B cell (primary cell): ENCODE data around the gene DCUN1D5. TPM values are rescaled to one million over a fixed set of nuclear protein-coding genes. Genes with fewer than 3 reads are reported as not detected.

Experiments used
- ATAC-seq: fragments of 200-7000 bp; cut with Tn5 transposase; one replicate; pipeline ENCODE4 v1.10.0; 2021; ENCODE audit warnings: low read depth, mild to moderate bottlenecking, moderate number of reproducible peaks, moderate library complexity
- CTCF ChIA-PET: fragments of 350-600 bp; sonication (Branson Sonifier 250); formaldehyde crosslinking; loops from one replicate; lab custom pipeline; 2021; ENCODE audit warnings: antibody characterized with exemption, inconsistent platforms; lab: Charles Lee
- POLR2A ChIA-PET: fragments of 350-600 bp; sonication (Branson Sonifier 250); formaldehyde crosslinking; loops from one replicate; lab custom pipeline; 2021; ENCODE audit warnings: antibody characterized with exemption; lab: Charles Lee
- DNase-seq: peaks from one replicate; pipeline ENCODE4 v3.0.0; 2013
- H2AFZ ChIP-seq: 2 replicates; pipeline ENCODE4 v1.6.1; 2012; ENCODE audit warnings: mild to moderate bottlenecking, low read depth, low read length; ENCODE audit not compliant: insufficient read depth, poor library complexity, severe bottlenecking
- H3K27ac ChIP-seq, 2 donors: 1 replicate in 1 of 2; 2 replicates in 1 of 2; pipeline ENCODE4 v1.5.1; 2012 to 2013; ENCODE audit warnings: low read length in 2 of 2, mild to moderate bottlenecking in 2 of 2, moderate library complexity in 1 of 2
- H3K27me3 ChIP-seq, 4 experiments: fragments of 200-600 bp in 1 of 4; sonication (generic) in 1 of 4; replicated peaks in 1 of 4; 1 replicate in 2 of 4; 2 replicates in 2 of 4; pipeline versions ENCODE4 v1.6.1 to v1.7.0; 2013 to 2016; ENCODE audit warnings: low read length in 3 of 4, mild to moderate bottlenecking in 2 of 4, mixed read lengths in 1 of 4, moderate library complexity in 1 of 4; ENCODE audit not compliant: insufficient read depth in 4 of 4, control insufficient read depth in 3 of 4; ENCODE audit errors: control extremely low read depth in 1 of 4
- H3K36me3 ChIP-seq, 2 experiments: replicated peaks in 1 of 2; 1 replicate in 1 of 2; 2 replicates in 1 of 2; pipeline versions ENCODE4 v1.6.1 to v1.7.1; 2013; ENCODE audit warnings: low read length in 1 of 2; ENCODE audit not compliant: insufficient read depth in 2 of 2, control insufficient read depth in 1 of 2; ENCODE audit errors: control extremely low read depth in 1 of 2, extremely low read depth in 1 of 2
- H3K4me1 ChIP-seq, 2 donors: fragments of 200-600 bp in 1 of 2; sonication (generic) in 1 of 2; 1 replicate in 1 of 2; 2 replicates in 1 of 2; pipeline versions ENCODE4 v1.5.1 to v1.6.1; 2013 to 2017; ENCODE audit warnings: low read length in 2 of 2; ENCODE audit not compliant: control insufficient read depth in 2 of 2, insufficient read depth in 2 of 2
- H3K4me2 ChIP-seq: replicated peaks from 2 replicates; pipeline ENCODE3; 2012; ENCODE audit warnings: mild to moderate bottlenecking, low read depth, low read length; ENCODE audit not compliant: poor library complexity, severe bottlenecking
- H3K4me3 ChIP-seq, 5 experiments: fragments of 200-600 bp in 1 of 5; sonication (generic) in 1 of 5; 1 replicate in 3 of 5; 2 replicates in 2 of 5; pipeline versions ENCODE4 v1.5.1 to v1.7.0; 2011 to 2016; ENCODE audit warnings: low read length in 4 of 5, mild to moderate bottlenecking in 4 of 5, low read depth in 2 of 5, control low read depth in 1 of 5, moderate library complexity in 1 of 5; ENCODE audit not compliant: insufficient read depth in 1 of 5; ENCODE audit errors: control extremely low read depth in 1 of 5, extremely low read depth in 1 of 5
- H3K79me2 ChIP-seq: fragments of 200-600 bp; sonication (generic); one replicate; pipeline ENCODE4 v1.6.0; 2016; ENCODE audit warnings: low read length; ENCODE audit not compliant: control insufficient read depth, insufficient read depth
- H3K9ac ChIP-seq: fragments of 200-600 bp; sonication (generic); 2 replicates; pipeline ENCODE4 v1.6.1; 2017; ENCODE audit warnings: mild to moderate bottlenecking, low read length, moderate library complexity
- H3K9me3 ChIP-seq, 3 donors: one replicate each; pipeline versions ENCODE4 v1.6.1 to v1.7.1; 2013; ENCODE audit warnings: low read length in 2 of 3; ENCODE audit not compliant: control insufficient read depth in 2 of 3, insufficient read depth in 1 of 3; ENCODE audit errors: control extremely low read depth in 1 of 3
- H4K20me1 ChIP-seq: 2 replicates; pipeline ENCODE4 v1.6.0; 2012; ENCODE audit warnings: mild to moderate bottlenecking, low read length; ENCODE audit not compliant: insufficient read depth, control insufficient read depth, poor library complexity, severe bottlenecking
- H3K27ac Mint-ChIP-seq: one replicate; pipeline ENCODE4 v1.8.0; 2021; ENCODE audit warnings: mixed read lengths
- H3K27me3 Mint-ChIP-seq: one replicate; pipeline ENCODE4 v1.8.0; 2021; ENCODE audit warnings: mixed read lengths
- H3K4me1 Mint-ChIP-seq: one replicate; pipeline ENCODE4 v1.8.0; 2021; ENCODE audit warnings: mixed read lengths
- H3K4me3 Mint-ChIP-seq: one replicate; pipeline ENCODE4 v1.8.0; 2021; ENCODE audit warnings: mixed read lengths
- H3K9me3 Mint-ChIP-seq: one replicate; pipeline ENCODE4 v1.8.0; 2022; ENCODE audit warnings: mixed read lengths; ENCODE audit not compliant: insufficient read depth
- EZH2 ChIP-seq: IDR thresholded peaks from 2 replicates; pipeline ENCODE4 v1.6.1; 2012; ENCODE audit warnings: borderline replicate concordance, low read depth, mild to moderate bottlenecking, moderate library complexity, low read length; ENCODE audit not compliant: insufficient read depth, poor library complexity, severe bottlenecking
- WGBS: methylation state at CpG from one replicate; pipeline ENCODE4 v1.1.5; 2013; ENCODE audit warnings: missing lambda C conversion rate; ENCODE audit not compliant: insufficient coverage; 5-methylcytosine and 5-hydroxymethylcytosine counted together
- intact Hi-C: fragments of 100-400 bp; cut with micrococcal nuclease; formaldehyde crosslinking; loops from one replicate; pipeline ENCODE4 v1.10.0; 2022
- polyA plus RNA-seq: library from polyadenylated mRNA; depleted of rRNA; stranded (reverse); fragments of >200 nt; gene quantifications from 2 replicates; pipeline ENCODE4 v1.2.3, GENCODE V29; 2012
- total RNA-seq, 2 donors: library from RNA; stranded (reverse); fragments of 120-200 nt in 1 of 2; gene quantifications; 1 replicate in 1 of 2; 2 replicates in 1 of 2; pipeline versions ENCODE4 v1.2.3 to v1.2.4, GENCODE V29; 2013 to 2022
- TF ChIP-seq, protein P1 (sequence below): fragments of 200-600 bp; IDR thresholded peaks from one replicate; pipeline ENCODE4 v1.8.0; 2022; ENCODE audit warnings: antibody characterized with exemption, mild to moderate bottlenecking

Gene DCUN1D5
- total and polyA plus RNA-seq, 2 donors (not counting 1 experiment from before 2014, with no cell fraction given), result 11.9 to 14.2 TPM

DNA sequence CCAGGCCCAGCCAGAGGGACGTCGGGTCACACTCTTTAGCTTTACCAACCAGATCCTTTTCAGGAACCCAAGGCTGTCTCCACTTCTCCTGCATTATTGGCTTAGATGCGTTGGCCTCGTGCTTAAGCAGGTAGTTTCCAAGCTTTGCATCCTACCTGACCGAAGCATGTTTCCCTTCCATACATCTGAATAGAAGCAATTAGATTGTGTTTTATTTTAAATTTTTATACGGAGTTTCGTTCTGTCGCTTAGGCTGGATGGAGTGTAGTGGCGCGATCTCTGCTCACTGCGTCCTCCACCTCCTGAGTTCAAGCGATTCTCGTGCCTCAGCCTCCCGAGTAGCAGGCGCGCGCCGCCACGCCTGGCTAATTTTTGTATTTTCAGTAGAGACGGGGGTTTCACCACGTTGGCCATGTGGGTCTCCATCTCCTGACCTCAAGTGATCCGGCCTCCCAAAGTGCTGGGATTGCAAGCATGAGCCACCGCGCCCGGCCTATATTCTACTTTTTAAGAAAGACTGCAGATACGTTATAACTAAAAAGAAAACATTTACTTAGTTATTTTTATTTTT lies 17.9 kb upstream of the DCUN1D5 start:
- Histone ChIP-seq H3K9ac (peak overlapping the region; percentile 77), H3K79me2 (no peaks in the 10 kb centered on the region), H3K27me3 (peaks cover 0 to 2% (median under 1%) of the 10 kb centered on the region in 4 experiments), H3K4me3 (peak overlapping the region; percentile 67 to 87 (median 80)), H3K4me2 (peak overlapping the region; percentile 79), H3K4me1 (peaks cover 12 to 17% of the 10 kb centered on the region in 2 donors), H3K27ac (peak overlapping the region; percentile 26 to 67), H3K9me3 (no peaks in the 10 kb centered on the region), H4K20me1 (no peaks in the 10 kb centered on the region), H3K36me3 (no peaks in the 10 kb centered on the region), H2AFZ (peak overlapping the region; percentile 91)
- no peak for DNase-seq
- no peak for TF ChIP-seq EZH2
- TF ChIP-seq, protein P1, sequence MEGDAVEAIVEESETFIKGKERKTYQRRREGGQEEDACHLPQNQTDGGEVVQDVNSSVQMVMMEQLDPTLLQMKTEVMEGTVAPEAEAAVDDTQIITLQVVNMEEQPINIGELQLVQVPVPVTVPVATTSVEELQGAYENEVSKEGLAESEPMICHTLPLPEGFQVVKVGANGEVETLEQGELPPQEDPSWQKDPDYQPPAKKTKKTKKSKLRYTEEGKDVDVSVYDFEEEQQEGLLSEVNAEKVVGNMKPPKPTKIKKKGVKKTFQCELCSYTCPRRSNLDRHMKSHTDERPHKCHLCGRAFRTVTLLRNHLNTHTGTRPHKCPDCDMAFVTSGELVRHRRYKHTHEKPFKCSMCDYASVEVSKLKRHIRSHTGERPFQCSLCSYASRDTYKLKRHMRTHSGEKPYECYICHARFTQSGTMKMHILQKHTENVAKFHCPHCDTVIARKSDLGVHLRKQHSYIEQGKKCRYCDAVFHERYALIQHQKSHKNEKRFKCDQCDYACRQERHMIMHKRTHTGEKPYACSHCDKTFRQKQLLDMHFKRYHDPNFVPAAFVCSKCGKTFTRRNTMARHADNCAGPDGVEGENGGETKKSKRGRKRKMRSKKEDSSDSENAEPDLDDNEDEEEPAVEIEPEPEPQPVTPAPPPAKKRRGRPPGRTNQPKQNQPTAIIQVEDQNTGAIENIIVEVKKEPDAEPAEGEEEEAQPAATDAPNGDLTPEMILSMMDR, result no peak
- ATAC-seq, result peak; percentile 25
- ChIA-PET POLR2A (interaction anchor here (1.9 kb wide), 1 partner anchor 18 kb away, joined by 14 read pairs; the partner anchor contains the start of gene DCUN1D5), CTCF (interaction anchor here (0.5 to 2.7 kb wide), 8 partner anchors 10 to 555 kb away, joined by 3 to 25 read pairs (median 4); partner anchors contain the start of gene DCUN1D5)
- Mint-ChIP-seq H3K27me3 (no peaks in the 10 kb centered on the region), H3K4me3 (peak overlapping the region; percentile 98), H3K4me1 (peaks cover 14% of the 10 kb centered on the region), H3K9me3 (no peaks in the 10 kb centered on the region), H3K27ac (peak overlapping the region; percentile 92)
- 34% methylated on average over 9 of the region's 26 CpGs for WGBS
- intact Hi-C loops, result loop anchor here (1.0 kb wide), 3 partner anchors 18 to 1196 kb away; partner anchors contain the start of gene DCUN1D5
